MM.1S (cell line): Measurements from ENCODE around the gene TARS3.

Experiments
- DNase-seq: peaks from one replicate; pipeline ENCODE4 v3.0.0-alpha.2; 2015
- H2AFZ ChIP-seq: fragments of 300-600 bp; sonication (generic); 2 replicates; pipeline ENCODE4 v1.6.0; 2016; ENCODE audit warnings: antibody characterized with exemption, low read length
- H3F3A ChIP-seq: fragments of 300-600 bp; sonication (generic); 2 replicates; pipeline ENCODE4 v1.6.1; 2016; ENCODE audit warnings: mild to moderate bottlenecking, antibody characterized with exemption, low read length, moderate library complexity, mixed read lengths; ENCODE audit not compliant: insufficient read depth
- H3K27ac ChIP-seq: fragments of 300-600 bp; sonication (generic); 2 replicates; pipeline ENCODE4 v1.5.1; 2016; ENCODE audit warnings: mild to moderate bottlenecking, low read length
- H3K27me3 ChIP-seq: fragments of 300-600 bp; sonication (generic); replicated peaks from 2 replicates; pipeline ENCODE4 v1.6.0; 2016; ENCODE audit warnings: low read length; ENCODE audit not compliant: insufficient read depth
- H3K36me3 ChIP-seq: fragments of 300-600 bp; sonication (generic); replicated peaks from 2 replicates; pipeline ENCODE4 v1.6.1; 2016; ENCODE audit warnings: mild to moderate bottlenecking, low read length, mixed read lengths; ENCODE audit not compliant: insufficient read depth
- H3K4me1 ChIP-seq: fragments of 300-600 bp; sonication (generic); 2 replicates; pipeline ENCODE4 v1.6.1; 2016; ENCODE audit warnings: low read length, mixed read lengths
- H3K4me2 ChIP-seq: fragments of 300-600 bp; sonication (generic); 2 replicates; pipeline ENCODE4 v1.6.0; 2016; ENCODE audit warnings: low read depth, low read length
- H3K4me3 ChIP-seq: fragments of 300-600 bp; sonication (generic); 2 replicates; pipeline ENCODE4 v1.5.1; 2016; ENCODE audit warnings: low read length, mixed read lengths
- H3K79me2 ChIP-seq: fragments of 300-600 bp; sonication (generic); 2 replicates; pipeline ENCODE4 v1.6.1; 2016; ENCODE audit warnings: mixed run types, low read length, mixed read lengths
- H3K9ac ChIP-seq: fragments of 300-600 bp; sonication (generic); 2 replicates; pipeline ENCODE4 v1.6.1; 2016; ENCODE audit warnings: low read length, mixed read lengths
- H3K9me2 ChIP-seq: fragments of 300-600 bp; sonication (generic); replicated peaks from 2 replicates; pipeline ENCODE4 v1.6.1; 2016; ENCODE audit warnings: mild to moderate bottlenecking, low read length, mixed read lengths; ENCODE audit not compliant: insufficient read depth
- H3K9me3 ChIP-seq: fragments of 300-600 bp; sonication (generic); replicated peaks from 2 replicates; pipeline ENCODE4 v1.6.1; 2016; ENCODE audit warnings: mild to moderate bottlenecking, low read length, mixed read lengths; ENCODE audit not compliant: insufficient read depth
- H4K20me1 ChIP-seq: fragments of 300-600 bp; sonication (generic); 2 replicates; pipeline ENCODE4 v1.6.1; 2016; ENCODE audit warnings: mild to moderate bottlenecking, low read length, moderate library complexity, mixed read lengths; ENCODE audit not compliant: insufficient read depth
- EZH2 ChIP-seq: fragments of 300-600 bp; sonication (generic); optimal IDR thresholded peaks from 2 replicates; pipeline ENCODE3; 2017; ENCODE audit warnings: low read depth, mild to moderate bottlenecking, antibody characterized with exemption, low read length, mixed read lengths
- EZH2phosphoT487 ChIP-seq: fragments of 300-600 bp; sonication (generic); IDR thresholded peaks from 2 replicates; pipeline ENCODE4 v1.6.1; 2018; ENCODE audit warnings: antibody characterized with exemption, low read length
- TF ChIP-seq, protein P1 (sequence below): fragments of 300-600 bp; sonication (generic); IDR thresholded peaks from 2 replicates; pipeline ENCODE4 v1.5.1; 2016; ENCODE audit warnings: antibody characterized with exemption, low read length, mixed read lengths

The TARS3 gene

DNA sequence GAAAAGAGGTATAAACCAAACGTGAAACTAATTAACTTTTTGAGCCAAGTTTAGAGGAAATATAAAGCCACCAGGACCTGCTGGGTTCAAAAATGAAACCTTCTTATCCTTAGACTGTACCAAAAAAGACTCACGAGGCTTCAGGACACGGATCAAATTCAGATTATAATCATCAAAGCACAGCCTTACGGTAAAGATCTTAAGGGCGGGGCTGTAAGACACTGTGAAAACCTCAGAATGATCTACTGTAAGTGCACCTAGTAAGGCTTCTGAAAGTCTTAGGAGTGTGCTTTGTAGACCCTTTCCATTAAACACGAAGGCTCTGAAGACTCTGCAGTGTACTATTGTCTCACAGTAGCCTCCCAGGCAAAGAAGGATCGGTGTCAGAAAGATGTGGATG, 26.8 kb downstream of the TARS3 start:
- no peaks in the 10 kb centered on the region for H3K9me2 ChIP-seq
- H4K20me1 ChIP-seq = no peaks in the 10 kb centered on the region
- no peak overlapping the region for H3K27ac ChIP-seq
- H3K27me3 ChIP-seq = no peaks in the 10 kb centered on the region
- no peaks in the 10 kb centered on the region for H3K79me2 ChIP-seq
- H2AFZ ChIP-seq = no peak overlapping the region
- H3K4me1 ChIP-seq = no peaks in the 10 kb centered on the region
- H3K4me3 ChIP-seq = no peak overlapping the region
- H3F3A ChIP-seq = no peaks in the 10 kb centered on the region
- TF ChIP-seq, protein P1, sequence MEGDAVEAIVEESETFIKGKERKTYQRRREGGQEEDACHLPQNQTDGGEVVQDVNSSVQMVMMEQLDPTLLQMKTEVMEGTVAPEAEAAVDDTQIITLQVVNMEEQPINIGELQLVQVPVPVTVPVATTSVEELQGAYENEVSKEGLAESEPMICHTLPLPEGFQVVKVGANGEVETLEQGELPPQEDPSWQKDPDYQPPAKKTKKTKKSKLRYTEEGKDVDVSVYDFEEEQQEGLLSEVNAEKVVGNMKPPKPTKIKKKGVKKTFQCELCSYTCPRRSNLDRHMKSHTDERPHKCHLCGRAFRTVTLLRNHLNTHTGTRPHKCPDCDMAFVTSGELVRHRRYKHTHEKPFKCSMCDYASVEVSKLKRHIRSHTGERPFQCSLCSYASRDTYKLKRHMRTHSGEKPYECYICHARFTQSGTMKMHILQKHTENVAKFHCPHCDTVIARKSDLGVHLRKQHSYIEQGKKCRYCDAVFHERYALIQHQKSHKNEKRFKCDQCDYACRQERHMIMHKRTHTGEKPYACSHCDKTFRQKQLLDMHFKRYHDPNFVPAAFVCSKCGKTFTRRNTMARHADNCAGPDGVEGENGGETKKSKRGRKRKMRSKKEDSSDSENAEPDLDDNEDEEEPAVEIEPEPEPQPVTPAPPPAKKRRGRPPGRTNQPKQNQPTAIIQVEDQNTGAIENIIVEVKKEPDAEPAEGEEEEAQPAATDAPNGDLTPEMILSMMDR = no peak
- no peak for TF ChIP-seq EZH2
- TF ChIP-seq EZH2phosphoT487 = no peak
- no peak overlapping the region for H3K4me2 ChIP-seq
- H3K36me3 ChIP-seq = no peaks in the 10 kb centered on the region
- no peak for DNase-seq
- H3K9ac ChIP-seq = no peak overlapping the region
- H3K9me3 ChIP-seq = no peaks in the 10 kb centered on the region

GRCh38 chr15:101696829-101697228, 27.4 kb downstream of the TARS3 start:
- TF ChIP-seq EZH2phosphoT487 (no peak), EZH2 (no peak)
- TF ChIP-seq, protein P1 = no peak
- Histone ChIP-seq H3K27ac (no peak overlapping the region), H3K27me3 (no peaks in the 10 kb centered on the region), H3K9me2 (no peaks in the 10 kb centered on the region), H3K4me2 (no peak overlapping the region), H3K4me3 (no peak overlapping the region), H3K4me1 (no peaks in the 10 kb centered on the region), H3K9ac (no peak overlapping the region), H4K20me1 (no peaks in the 10 kb centered on the region), H3K79me2 (no peaks in the 10 kb centered on the region), H3K9me3 (no peaks in the 10 kb centered on the region), H3K36me3 (no peaks in the 10 kb centered on the region), H2AFZ (no peak overlapping the region), H3F3A (no peaks in the 10 kb centered on the region)
- DNase-seq = no peak

DNA sequence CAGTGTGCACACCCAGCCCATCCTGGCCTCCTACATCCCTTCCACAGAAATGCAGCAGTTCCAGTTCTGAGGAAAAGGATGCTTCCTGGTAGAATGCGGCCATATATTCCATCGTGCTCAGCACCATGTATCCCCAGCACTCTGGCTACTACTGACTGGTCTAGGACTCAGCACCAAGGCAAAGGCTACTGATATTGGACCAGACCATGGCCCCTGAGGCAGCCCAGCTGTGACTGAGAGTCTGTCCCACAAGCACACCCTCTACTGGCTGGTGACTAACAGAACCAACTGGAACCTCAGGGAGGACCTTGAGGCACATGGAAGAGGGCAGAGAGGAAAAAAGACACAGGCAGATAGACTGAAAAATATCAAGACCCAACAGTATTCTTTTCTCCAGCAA, 30.0 kb downstream of the TARS3 start:
- H2AFZ ChIP-seq = no peak overlapping the region
- no peaks in the 10 kb centered on the region for H3K36me3 ChIP-seq
- no peaks in the 10 kb centered on the region for H3K9me2 ChIP-seq
- no peak for TF ChIP-seq EZH2
- H3K27me3 ChIP-seq = no peaks in the 10 kb centered on the region
- H3K9me3 ChIP-seq = no peaks in the 10 kb centered on the region
- no peak overlapping the region for H3K4me3 ChIP-seq
- H4K20me1 ChIP-seq = no peaks in the 10 kb centered on the region
- no peak overlapping the region for H3K9ac ChIP-seq
- no peaks in the 10 kb centered on the region for H3K4me1 ChIP-seq
- H3K27ac ChIP-seq = no peak overlapping the region
- no peaks in the 10 kb centered on the region for H3F3A ChIP-seq
- H3K4me2 ChIP-seq = no peak overlapping the region
- no peak for DNase-seq
- H3K79me2 ChIP-seq = no peaks in the 10 kb centered on the region

DNA sequence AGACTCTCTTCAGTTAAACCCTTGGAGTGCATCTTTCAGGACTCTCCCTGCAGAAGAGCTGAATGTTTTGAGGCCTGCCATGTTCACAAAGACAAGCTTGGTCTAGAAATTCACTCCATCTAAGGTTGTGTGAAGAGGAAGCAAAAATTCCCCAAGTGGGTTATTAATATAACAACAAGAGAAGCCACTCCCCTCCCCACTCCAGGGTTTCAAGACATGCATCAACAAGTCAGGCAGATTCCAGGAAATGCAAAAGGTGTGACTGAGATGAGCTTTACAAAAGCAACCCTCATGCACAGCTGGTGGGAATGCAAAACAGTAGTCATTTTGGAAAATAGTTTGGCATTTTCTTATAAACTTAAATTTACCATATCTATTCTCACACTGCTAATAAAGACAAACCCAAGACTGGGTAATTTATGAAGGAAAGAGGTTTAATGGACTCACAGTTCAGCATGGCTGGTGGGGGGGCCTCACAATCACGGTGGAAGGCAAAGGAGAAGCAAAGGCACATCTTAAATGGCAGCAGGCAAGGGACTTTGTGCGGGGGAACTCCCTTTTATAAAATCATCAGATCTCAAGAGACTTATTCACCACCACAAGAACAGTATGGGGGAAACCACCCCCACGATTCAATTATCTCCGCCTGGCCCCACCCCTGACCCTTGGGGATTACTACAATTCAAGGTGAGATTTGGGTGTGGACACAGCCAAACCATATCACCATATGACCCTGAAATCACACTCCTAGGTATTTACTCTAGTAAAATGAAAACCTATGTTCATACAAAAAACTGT, 31.3 kb downstream of the TARS3 start:
- no peak for DNase-seq
- no peaks in the 10 kb centered on the region for H3K79me2 ChIP-seq
- no peaks in the 10 kb centered on the region for H3K4me1 ChIP-seq
- no peak overlapping the region for H3K9ac ChIP-seq
- no peaks in the 10 kb centered on the region for H4K20me1 ChIP-seq
- H3K27ac ChIP-seq = no peak overlapping the region
- no peaks in the 10 kb centered on the region for H3K9me2 ChIP-seq
- H3K36me3 ChIP-seq = no peaks in the 10 kb centered on the region
- no peaks in the 10 kb centered on the region for H3K27me3 ChIP-seq
- TF ChIP-seq EZH2phosphoT487 = no peak
- TF ChIP-seq EZH2 = no peak
- TF ChIP-seq, protein P1 = no peak
- H3K4me2 ChIP-seq = no peak overlapping the region
- H2AFZ ChIP-seq = no peak overlapping the region
- H3F3A ChIP-seq = no peaks in the 10 kb centered on the region
- H3K9me3 ChIP-seq = no peaks in the 10 kb centered on the region
- H3K4me3 ChIP-seq = no peak overlapping the region
